HG02840 (cell line): Measurements from ENCODE around the gene CCDC30.
"Not testable (repeated sequence)": the region's sequence is repeated elsewhere in the genome, so short reads cannot be mapped to it uniquely, and the experiment has no call there.

Source experiments
- ATAC-seq: cut with Tn5 transposase; IDR thresholded peaks from one replicate; pipeline ENCODE4 v1.9.1; 2021; ENCODE audit warnings: mild to moderate bottlenecking, moderate library complexity, moderate number of reproducible peaks; ENCODE audit not compliant: unreplicated experiment, low FRiP score

Gene CCDC30

GRCh38 chr1:42620307-42620706, 157.2 kb downstream of the CCDC30 start:
- no peak for ATAC-seq

GRCh38 chr1:42621180-42621579, 158.1 kb downstream of the CCDC30 start:
- ATAC-seq: not testable (repeated sequence)

GRCh38 chr1:42627205-42627604, 164.1 kb downstream of the CCDC30 start:
- ATAC-seq: not testable (repeated sequence)

- no peak for ATAC-seq
Measured at GRCh38 chr1:42639116-42639515, 176.0 kb downstream of the CCDC30 start.

GRCh38 chr1:42646056-42646455, 183.0 kb downstream of the CCDC30 start:
- ATAC-seq: no peak

GRCh38 chr1:42657201-42657600, 194.1 kb downstream of the CCDC30 start:
- no peak for ATAC-seq

GRCh38 chr1:42657981-42658876, 195.1 kb downstream of the CCDC30 start, which contains the start of gene PPIH:
Gene PPIH, plus strand, starts transcription at chr1:42658423. Its CDS starts 24 bp downstream, at chr1:42658447.
- peak; percentile 93 for ATAC-seq

GRCh38 chr1:42658877-42659337, 195.8 kb downstream of the CCDC30 start:
- no peak for ATAC-seq

GRCh38 chr1:42660907-42661500, 197.9 kb downstream of the CCDC30 start:
- ATAC-seq: no peak

GRCh38 chr1:42669936-42670335, 206.8 kb downstream of the CCDC30 start:
- ATAC-seq: no peak

- no peak for ATAC-seq
Measured at GRCh38 chr1:42670425-42670824, 207.3 kb downstream of the CCDC30 start.

GRCh38 chr1:42674214-42674613, 211.1 kb downstream of the CCDC30 start:
- ATAC-seq: no peak

- ATAC-seq: no peak
Measured at GRCh38 chr1:42674682-42675081, 211.6 kb downstream of the CCDC30 start.

GRCh38 chr1:42675467-42675866, 212.4 kb downstream of the CCDC30 start:
- ATAC-seq: no peak

GRCh38 chr1:42676534-42677087, 213.5 kb downstream of the CCDC30 start:
- ATAC-seq: no peak

- no peak for ATAC-seq
Measured at GRCh38 chr1:42679364-42679983, 216.4 kb downstream of the CCDC30 start.

- ATAC-seq: no peak
Measured at GRCh38 chr1:42680055-42680454, 217.0 kb downstream of the CCDC30 start.

GRCh38 chr1:42680921-42681683, 218.0 kb downstream of the CCDC30 start:
- ATAC-seq: no peak

GRCh38 chr1:42681741-42682483, 218.8 kb downstream of the CCDC30 start, which contains the start of gene YBX1:
Gene YBX1, plus strand, starts transcription at chr1:42682418. Its CDS starts 148 bp downstream, at chr1:42682566.
- peak; percentile 94 for ATAC-seq

- peak; percentile 11 for ATAC-seq
Measured at GRCh38 chr1:42682484-42682738, 219.3 kb downstream of the CCDC30 start.
